NOMO-1 (cell line): ENCODE measurements around the gene DNAJC15.

Experiments used
- DNase-seq, 2 experiments: peaks; one replicate each; lab custom pipeline; 2025; ENCODE audit not compliant: unreplicated experiment in 2 of 2; lab: John Stamatoyannopoulos, UW

The DNAJC15 gene

GRCh38 chr13:43150369-43151207 lies 127.2 kb downstream of the DNAJC15 start:
- DNase-seq: no peak

GRCh38 chr13:43153436-43154090 lies 130.2 kb downstream of the DNAJC15 start:
- no peak for DNase-seq

DNA sequence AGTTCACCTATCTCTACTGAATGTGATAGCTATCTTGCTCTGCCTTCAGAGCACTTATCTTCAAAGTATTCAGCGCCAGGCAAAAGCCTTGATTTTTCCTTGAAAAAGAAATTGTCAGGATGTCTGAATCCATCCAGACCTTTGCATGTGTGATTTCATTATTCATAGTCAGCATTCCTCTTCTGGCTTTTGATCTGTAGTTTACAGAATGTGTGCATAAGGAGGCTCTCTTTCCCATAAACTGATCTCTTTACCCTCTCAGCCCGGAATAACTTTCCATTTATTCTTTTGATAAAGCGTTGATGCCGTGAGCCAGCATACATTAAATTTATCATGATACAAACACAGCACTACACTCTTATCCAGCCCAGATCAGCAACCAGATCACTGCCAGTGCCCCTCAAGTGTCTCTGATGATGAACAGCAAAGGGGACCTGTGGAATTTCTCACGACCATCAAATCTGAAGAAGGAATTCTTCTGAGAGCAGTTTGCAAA lies 130.8 kb downstream of the DNAJC15 start:
- DNase-seq: no peak

DNA sequence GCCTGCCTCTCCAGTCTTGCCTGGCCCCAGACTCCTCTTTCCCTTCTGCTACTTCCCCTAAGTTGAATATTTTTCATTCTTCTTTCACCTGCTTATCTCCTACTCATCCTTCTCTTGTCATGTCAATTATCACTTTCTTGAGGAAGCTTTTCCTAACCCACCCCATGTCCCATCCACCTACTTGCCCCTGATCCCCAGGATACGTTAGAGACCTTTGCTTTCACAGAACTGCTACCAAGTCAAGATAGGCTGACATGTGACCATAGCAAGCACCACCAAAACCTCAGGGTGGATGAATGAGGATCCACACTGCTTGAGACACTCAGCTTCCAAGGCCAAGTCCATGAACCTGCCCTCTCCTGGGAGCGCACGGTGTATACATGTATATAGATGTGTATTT lies 131.5 kb downstream of the DNAJC15 start:
- DNase-seq: no peak

- DNase-seq: no peak
Observed at GRCh38 chr13:43156916-43157315, 133.5 kb downstream of the DNAJC15 start.

DNA sequence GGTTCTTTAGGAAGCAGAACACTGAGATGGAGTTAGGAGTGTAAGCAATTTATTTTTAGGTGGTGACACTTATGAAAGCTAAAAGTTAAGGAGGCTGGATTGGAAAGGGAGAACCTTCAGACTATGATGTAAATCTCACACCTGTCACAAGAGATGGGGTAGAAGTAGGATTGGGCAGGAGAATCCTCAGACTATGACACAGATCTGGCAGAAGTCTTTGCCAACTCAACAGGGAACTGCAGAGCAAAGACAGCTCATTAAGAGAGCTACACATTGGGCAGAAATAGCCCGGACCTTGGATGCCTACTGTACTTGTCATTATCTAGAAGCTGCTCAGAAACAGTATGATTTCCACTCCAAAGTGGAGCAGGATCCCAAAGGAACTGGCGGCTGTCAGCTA lies 134.4 kb downstream of the DNAJC15 start:
- DNase-seq: no peak

DNA sequence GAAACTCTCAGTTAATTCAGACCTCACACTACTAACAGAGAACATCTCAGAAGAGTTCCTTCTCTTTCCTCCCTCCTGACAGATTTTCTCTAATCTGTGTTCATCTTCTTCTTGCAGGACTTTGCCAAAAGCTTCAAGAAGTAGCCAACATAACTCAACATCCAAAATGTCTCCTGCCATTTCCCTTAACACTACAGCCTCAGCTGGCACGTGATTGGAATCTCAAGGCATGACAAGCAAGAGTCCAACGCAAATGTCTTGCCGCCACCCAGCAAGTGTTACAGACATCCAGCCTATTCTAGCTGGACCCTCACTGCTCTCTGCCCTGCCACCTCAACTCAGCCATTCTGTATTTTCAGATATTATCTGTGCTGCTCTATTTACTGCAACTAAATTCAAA lies 135.1 kb downstream of the DNAJC15 start:
- DNase-seq: no peak

- no peak for DNase-seq
Observed at GRCh38 chr13:43159026-43159461, 135.7 kb downstream of the DNAJC15 start.
